Prostate gland (tissue), 2 donors: ENCODE measurements around the gene FXR2. TPM values are rescaled to one million over a fixed set of nuclear protein-coding genes. Genes with fewer than 3 reads are reported as not detected.
A peak's percentile ranks its signal among the peaks of the same experiment; 100 is the strongest.

Source experiments
- DNase-seq: peaks from one replicate; pipeline ENCODE4 v3.0.0-alpha.2; 2019; ENCODE audit warnings: low spot score
- H3K27ac ChIP-seq, 2 donors: fragments of 200-600 bp; sonication (generic); 2 replicates each; pipeline ENCODE4 v1.5.1; 2017 to 2019
- H3K27me3 ChIP-seq: fragments of 200-600 bp; sonication (generic); replicated peaks from 2 replicates; pipeline ENCODE4 v1.5.1; 2019; ENCODE audit not compliant: insufficient read depth
- H3K36me3 ChIP-seq, 2 donors: fragments of 200-600 bp; sonication (generic); 1 replicate in 1 of 2; 2 replicates in 1 of 2; pipeline versions ENCODE4 v1.5.1 to v1.8.1; 2017 to 2019
- H3K4me1 ChIP-seq: fragments of 200-600 bp; sonication (generic); replicated peaks from 2 replicates; pipeline ENCODE4 v1.5.1; 2019
- H3K4me3 ChIP-seq, 2 donors: fragments of 200-600 bp; sonication (generic); 2 replicates each; pipeline ENCODE4 v1.5.1; 2017 to 2019
- H3K9me3 ChIP-seq: fragments of 200-600 bp; sonication (generic); 2 replicates; pipeline ENCODE4 v1.5.1; 2017
- CTCF ChIP-seq, 4 experiments: fragments of 200-600 bp in 2 of 4; fragments of 450-650 bp in 2 of 4; sonication (generic) in 2 of 4; IDR thresholded peaks; 1 replicate in 3 of 4; 2 replicates in 1 of 4; pipeline ENCODE4 v1.5.1; 2016 to 2019; ENCODE audit warnings: antibody characterized with exemption in 4 of 4, mild to moderate bottlenecking in 2 of 4, moderate library complexity in 2 of 4
- POLR2A ChIP-seq: fragments of 450-650 bp; IDR thresholded peaks from one replicate; pipeline ENCODE4 v1.6.1; 2016; ENCODE audit warnings: antibody characterized with exemption, mild to moderate bottlenecking
- POLR2AphosphoS5 ChIP-seq: sonication (generic); formaldehyde crosslinking; IDR thresholded peaks from one replicate; pipeline ENCODE4 v1.6.1; 2017; ENCODE audit warnings: antibody characterized with exemption
- WGBS: methylation state at CpG from one replicate; pipeline ENCODE4 v1.1.5; 2018; 5-methylcytosine and 5-hydroxymethylcytosine counted together
- intact Hi-C: fragments of 100-400 bp; cut with DNase I; formaldehyde crosslinking; loops from one replicate; pipeline ENCODE4 v1.14.2; 2022
- total RNA-seq, 2 donors: library from RNA; depleted of rRNA; stranded (reverse); fragments of >200 nt; gene quantifications; one replicate each; pipeline ENCODE4 v1.1.0, GENCODE V29; 2016

FXR2 gene
- total RNA-seq, 2 donors from 2014 or later = 27.1 to 51.4 TPM

GRCh38 chr17:7652388-7653356 lies 38.0 kb upstream of the FXR2 start:
- no peak overlapping the region for H3K27ac ChIP-seq
- H3K9me3 ChIP-seq = no peaks in the 10 kb centered on the region
- H3K36me3 ChIP-seq = no peaks in the 10 kb centered on the region
- intact Hi-C loops = no loop called here
- no peaks in the 10 kb centered on the region for H3K27me3 ChIP-seq
- no peak for DNase-seq
- 53% methylated on average over 12 of the region's 12 CpGs for whole genome bisulfite sequencing
- TF ChIP-seq POLR2A (no peak), POLR2AphosphoS5 (no peak), CTCF (IDR thresholded peaks at IDR 0.05) (no peak)
- H3K4me1 ChIP-seq = no peaks in the 10 kb centered on the region
- H3K4me3 ChIP-seq = no peak overlapping the region

DNA sequence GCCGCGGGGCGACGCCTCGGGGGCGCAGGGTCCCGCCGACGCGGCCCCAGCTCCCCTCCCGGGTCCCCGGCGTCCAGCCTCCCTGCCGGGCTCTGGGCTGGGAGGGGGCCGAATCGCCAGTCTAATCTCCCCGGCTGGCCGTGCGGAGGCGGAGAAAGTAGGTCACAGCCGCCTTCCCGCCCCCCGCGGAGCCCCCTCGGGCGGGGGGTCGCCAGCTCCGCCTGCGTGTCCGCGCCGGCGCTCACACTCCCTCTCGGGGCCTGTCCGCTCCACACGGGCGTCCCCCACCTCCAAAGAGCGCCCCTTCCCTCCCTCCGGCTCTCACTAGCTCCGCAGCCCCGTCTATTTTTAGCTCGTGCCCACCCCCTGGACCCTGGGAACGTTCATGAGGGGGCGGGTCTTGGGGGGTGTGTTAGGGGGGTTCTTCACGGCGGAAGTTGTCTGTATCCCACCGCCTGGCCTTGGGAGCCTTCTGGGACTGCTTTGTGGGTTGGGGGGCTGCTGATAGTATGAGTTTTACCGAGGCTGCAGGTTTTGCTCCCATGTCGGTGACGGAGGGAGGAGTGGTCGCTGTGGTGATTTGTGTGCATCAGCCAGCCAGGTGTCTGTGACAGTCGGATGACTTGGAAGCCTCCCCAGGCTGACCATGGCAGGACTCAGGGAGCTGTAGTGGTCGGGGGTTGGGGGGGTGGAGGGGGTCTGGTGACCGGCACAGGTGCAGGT lies 37.1 kb upstream of the FXR2 start:
- Histone ChIP-seq H3K4me1 (no peaks in the 10 kb centered on the region), H3K27ac (peak overlapping the region in 1 of 2 donors; percentile 13), H3K4me3 (peak overlapping the region; percentile 35 to 42), H3K27me3 (no peaks in the 10 kb centered on the region), H3K36me3 (no peaks in the 10 kb centered on the region), H3K9me3 (no peaks in the 10 kb centered on the region)
- intact Hi-C loops = no loop called here
- DNase-seq = no peak
- WGBS = 7% methylated on average over 26 of the region's 54 CpGs
- TF ChIP-seq CTCF (IDR thresholded peaks at IDR 0.05) = no peak

DNA sequence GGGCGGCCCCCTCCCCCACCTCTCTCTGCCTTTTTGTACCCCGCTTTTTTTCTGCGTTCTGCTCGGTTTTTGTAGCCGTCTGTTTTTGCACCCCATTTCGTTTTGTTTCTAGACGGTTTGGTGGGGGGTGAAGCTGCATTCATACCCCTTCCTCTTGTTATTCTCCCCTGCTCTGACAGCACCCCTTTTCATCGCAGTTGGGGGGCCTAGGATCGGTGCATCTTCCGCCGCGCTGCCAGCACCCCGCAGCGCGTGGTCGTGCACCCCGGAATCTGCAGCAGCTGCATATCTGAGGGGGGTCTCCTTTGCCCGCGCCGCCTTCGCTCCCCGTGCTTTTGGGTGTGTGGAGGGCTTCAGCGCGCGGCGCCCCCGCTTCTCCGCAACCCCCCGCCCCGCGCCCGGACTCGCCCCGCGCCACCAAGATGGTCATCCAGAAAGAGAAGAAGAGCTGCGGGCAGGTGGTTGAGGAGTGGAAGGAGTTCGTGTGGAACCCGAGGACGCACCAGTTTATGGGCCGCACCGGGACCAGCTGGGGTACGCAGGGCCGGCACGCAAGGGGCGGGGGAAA lies 36.5 kb upstream of the FXR2 start:
- DNase-seq = no peak
- TF ChIP-seq CTCF (IDR thresholded peaks at IDR 0.05) = no peak
- TF ChIP-seq POLR2AphosphoS5 = no peak
- no peak for TF ChIP-seq POLR2A
- H3K9me3 ChIP-seq = no peaks in the 10 kb centered on the region
- peak overlapping the region in 1 of 2 donors; percentile 13 for H3K27ac ChIP-seq
- no peaks in the 10 kb centered on the region for H3K36me3 ChIP-seq
- no peaks in the 10 kb centered on the region for H3K4me1 ChIP-seq
- intact Hi-C loops = no loop called here
- H3K4me3 ChIP-seq = peak overlapping the region; percentile 35 to 42
- WGBS = under 1% methylated on average over 41 of the region's 45 CpGs
- H3K27me3 ChIP-seq = no peaks in the 10 kb centered on the region

GRCh38 chr17:7650509-7651096 lies 35.9 kb upstream of the FXR2 start, which contains the start of gene ATP1B2:
ATP1B2 (plus strand) TSS chr17:7650926; CDS start chr17:7651519, 593 bp downstream.
- peak within 1 kb of the TSS in 1 of 2 donors; percentile 13 for H3K27ac ChIP-seq
- intact Hi-C loops = no loop called here
- TF ChIP-seq POLR2AphosphoS5 = no peak
- no peak for TF ChIP-seq CTCF (IDR thresholded peaks at IDR 0.05)
- no peak for TF ChIP-seq POLR2A
- H3K27me3 ChIP-seq = no peaks in the 10 kb centered on the region
- DNase-seq = peak; percentile 51
- H3K4me3 ChIP-seq = peak within 1 kb of the TSS; percentile 35 to 42
- H3K4me1 ChIP-seq = no peaks in the 10 kb centered on the region
- H3K9me3 ChIP-seq = no peaks in the 10 kb centered on the region
- no peaks in the 10 kb centered on the region for H3K36me3 ChIP-seq
- 1% methylated on average over 21 of the region's 34 CpGs for WGBS
